AG08395 (cell line): ENCODE results near the gene TRAF5.
"Not testable (repeated sequence)": the region's sequence is repeated elsewhere in the genome, so short reads cannot be mapped to it uniquely, and the experiment has no call there.

ENCODE experiments used
- DNase-seq: peaks from one replicate; pipeline ENCODE4 v3.0.0; 2012; ENCODE audit warnings: mixed read lengths, low spot score

TRAF5 gene

DNA sequence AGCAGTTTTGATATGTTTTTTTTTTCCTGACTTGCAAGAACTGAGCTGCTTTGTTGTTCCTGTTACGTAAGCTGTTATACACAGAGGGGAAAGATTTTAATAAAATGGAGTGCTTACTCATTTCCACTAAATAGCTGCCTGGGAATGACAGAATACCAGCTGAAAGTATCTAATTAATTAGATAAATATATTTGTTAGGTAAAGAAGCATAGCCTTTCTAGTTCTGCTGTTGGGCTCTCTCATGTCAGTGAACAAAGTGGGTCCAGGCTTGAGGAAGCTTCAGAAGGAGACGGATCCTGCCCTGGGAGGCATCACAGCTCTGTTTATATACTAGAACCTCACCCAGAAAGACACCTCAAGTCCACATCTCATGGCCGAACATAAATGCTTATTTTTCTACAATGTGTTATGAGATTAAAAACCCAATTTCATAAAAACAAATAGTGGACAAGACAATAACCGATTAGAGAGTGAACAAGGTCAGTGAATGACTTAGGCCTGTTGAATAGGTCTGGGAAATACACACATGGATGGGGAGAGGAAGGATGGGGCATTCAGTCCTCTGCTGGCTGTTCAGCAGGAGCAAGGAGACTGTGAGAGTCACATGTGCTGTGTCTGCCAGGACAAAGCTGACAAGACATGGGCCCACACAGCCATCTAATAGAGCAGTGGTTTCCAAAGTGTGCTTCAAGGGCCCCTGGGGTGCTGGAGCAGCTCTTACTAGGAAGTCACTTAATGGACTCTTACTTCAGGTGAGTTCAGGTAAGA is 20.6 kb downstream of the TRAF5 start:
- no peak for DNase-seq

DNA sequence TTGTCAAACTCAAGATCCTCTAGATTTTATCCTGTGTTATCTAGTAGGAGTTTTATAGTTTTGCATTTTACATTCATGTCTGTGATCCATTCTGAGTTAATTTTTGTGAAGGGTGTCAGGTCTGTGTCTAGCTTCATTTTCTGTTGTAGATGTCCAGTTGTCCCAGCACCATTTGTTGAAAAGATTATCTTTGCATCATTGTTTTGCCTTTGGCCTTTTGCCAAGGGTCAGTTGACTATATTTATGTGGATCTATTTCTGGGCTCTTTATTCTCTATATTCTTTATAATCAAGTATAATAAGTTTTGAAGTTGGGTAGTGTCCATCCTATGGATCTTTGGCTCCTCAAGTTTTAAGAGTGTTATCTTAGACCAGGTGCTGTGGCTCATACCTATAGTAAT is 21.9 kb downstream of the TRAF5 start:
- DNase-seq: no peak

DNA sequence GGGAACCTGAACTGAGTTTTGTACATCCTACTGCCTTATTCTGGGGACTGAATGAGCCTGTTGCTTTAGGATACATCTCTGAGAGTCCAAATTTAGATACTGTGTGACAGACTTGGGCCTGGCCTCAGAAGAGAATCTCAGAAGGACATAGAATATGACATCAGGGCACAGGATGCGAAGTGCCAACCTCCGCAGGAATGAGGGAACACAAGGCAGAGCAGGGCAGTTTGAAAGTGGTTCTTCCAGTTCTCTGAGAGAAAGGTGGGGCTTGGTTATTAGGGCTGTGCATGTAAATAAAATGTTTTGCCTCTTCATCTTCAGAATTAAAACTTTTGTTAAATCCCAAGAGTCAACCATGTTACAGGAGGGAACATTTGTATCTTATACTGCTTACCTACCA is 23.1 kb downstream of the TRAF5 start:
- no peak for DNase-seq

DNA sequence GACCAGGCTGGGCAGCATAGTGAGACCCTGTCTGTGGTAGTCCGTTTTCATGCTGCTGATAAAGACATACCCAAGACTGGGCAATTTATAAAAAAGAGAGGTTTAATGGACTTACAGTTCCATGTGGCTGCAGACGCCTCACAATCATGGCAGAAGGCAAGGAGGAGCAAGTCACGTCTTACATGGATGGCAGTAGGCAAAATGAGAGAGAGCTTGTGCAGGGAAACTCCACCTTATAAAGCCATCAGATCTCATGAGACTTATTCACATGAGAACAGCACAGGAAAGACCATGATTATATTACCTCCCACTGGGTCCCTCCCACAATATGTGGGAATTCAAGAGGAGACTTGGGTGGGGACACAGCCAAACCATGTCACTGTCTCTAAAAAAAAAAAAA is 25.4 kb downstream of the TRAF5 start:
- not testable (repeated sequence) for DNase-seq

DNA sequence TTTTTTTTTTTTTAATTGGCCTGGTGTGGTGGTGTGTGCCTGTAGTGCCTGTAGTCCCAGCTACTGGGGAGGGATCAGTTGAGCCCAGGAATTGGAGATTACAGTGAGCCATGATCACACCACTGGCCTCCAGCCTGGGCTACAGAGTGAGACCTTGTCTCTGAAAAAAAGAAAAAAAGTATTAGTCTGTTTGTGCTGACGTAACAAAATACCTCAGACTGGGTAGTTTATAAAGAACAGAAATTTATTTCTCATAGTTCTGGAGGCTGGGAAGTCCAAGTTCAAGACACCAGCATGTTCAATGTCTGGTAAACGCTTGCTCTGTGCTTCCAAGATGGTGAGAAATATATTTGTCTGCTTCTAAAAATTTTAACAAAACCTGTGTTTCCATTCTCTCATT is 25.8 kb downstream of the TRAF5 start:
- DNase-seq: no peak

DNA sequence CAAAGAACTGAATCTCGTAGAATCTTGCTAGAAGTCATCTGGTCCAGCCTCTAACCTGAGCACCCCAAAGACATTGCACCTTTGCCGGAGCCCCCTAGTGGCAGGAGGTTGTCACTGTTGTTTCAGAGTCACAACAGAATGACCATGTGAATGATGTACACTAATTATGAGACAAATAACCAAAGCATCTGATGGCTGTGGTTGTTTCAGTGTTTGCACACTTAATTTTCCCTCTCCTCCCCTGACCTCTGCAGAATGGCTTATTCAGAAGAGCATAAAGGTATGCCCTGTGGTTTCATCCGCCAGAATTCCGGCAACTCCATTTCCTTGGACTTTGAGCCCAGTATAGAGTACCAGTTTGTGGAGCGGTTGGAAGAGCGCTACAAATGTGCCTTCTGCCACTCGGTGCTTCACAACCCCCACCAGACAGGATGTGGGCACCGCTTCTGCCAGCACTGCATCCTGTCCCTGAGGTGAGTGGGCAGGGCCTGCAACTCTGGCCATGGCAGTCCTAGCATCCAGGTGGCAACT is 26.4 kb downstream of the TRAF5 start:
- DNase-seq: peak; percentile 20

DNA sequence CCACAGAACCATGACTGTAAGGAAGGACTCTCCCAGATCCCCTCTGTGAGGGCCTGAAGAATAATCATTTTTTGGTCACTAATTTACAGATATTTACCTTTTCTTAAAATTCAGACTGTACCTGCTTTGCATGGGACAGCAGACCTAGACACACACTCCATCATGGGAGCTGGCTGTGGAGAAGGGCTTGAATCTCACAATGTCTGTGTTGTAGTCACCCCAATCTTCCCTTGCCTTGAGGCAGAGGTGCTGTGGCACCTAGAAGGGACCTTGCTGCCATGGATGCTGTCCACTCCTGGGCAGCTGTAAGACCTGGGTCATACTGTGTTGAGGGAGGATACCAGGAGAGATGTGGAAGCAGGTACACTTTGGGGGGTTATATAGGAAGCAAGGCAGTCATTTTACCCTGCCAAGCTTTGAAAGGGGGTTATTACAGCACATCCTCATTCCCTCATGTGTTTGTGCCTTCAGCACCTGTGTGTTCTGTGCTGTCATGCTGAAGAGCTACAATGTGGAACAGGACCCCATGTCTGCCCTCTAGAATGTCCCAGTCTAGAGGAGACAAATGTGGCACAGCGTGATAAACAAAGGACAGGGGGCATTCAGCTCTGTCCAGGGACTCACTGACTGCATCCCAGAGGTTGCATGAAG is 27.1 kb downstream of the TRAF5 start:
- DNase-seq: no peak

DNA sequence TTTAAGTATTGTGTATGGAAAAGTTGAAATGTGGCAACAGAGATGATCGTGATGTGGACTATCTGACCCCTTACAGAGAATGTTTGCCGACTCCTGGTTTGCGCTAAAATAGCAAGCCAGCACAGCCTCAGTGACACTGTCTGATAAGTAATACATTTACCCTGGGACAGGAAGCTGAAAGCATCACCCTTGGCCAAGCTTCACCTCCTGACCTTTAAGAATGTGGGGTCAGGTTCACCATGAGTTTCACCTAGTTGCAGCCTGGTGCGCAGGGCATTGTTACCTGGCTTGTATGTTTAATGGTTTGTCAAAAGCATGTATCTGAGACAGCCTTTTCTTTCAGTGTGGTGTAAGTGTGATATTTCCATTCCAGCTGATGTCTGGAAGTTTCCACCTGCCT is 29.2 kb downstream of the TRAF5 start:
- DNase-seq: no peak

DNA sequence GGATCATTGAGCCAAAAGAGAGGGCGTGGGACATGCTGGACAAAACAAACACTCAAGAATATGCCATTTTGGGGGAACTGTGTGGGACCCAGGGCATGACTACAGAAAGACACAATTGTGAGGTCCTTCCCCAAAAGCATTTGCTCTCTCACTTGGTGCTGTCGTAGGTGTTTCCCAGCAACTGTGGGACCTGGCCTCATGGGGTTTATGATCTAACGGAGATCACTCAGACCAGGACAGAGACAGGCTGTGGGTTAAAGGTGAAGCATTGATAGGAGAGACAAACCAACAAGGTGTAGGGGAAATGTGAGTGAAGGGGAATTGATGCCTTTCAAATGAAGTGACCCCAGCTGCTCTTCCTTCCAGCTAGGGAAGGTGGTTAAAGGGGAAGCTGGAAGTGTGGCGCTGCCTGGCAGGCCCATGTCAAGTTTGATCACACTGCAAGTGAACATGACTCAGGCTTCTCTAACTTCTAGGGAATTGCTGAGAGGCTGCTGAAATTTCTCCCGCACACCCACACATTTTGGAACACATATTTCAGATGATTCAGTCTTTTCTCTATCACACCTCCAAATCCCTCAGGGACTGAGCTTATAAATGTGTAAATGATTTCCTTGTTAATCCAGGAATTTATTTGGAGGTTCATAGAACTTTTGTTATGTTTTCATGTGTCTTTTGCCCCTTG is 30.2 kb downstream of the TRAF5 start:
- DNase-seq: peak; percentile 19

DNA sequence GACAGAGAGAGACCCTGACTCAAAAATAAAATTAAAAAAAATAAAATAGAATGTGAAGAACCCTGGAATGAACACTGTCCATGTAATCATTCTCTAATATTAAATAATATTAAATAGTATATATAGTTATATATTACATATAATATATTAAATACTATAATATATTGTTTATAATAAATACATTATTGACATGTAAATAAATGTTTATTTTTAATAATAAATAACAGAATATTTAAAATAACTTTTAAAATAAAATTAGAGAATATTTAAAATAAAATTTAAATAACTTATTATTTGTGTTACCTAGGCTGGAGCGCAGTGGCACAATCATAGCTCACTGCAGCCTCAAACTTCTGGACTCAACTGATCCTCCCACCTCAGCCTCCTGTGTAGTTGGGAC is 32.1 kb downstream of the TRAF5 start:
- DNase-seq: no peak

DNA sequence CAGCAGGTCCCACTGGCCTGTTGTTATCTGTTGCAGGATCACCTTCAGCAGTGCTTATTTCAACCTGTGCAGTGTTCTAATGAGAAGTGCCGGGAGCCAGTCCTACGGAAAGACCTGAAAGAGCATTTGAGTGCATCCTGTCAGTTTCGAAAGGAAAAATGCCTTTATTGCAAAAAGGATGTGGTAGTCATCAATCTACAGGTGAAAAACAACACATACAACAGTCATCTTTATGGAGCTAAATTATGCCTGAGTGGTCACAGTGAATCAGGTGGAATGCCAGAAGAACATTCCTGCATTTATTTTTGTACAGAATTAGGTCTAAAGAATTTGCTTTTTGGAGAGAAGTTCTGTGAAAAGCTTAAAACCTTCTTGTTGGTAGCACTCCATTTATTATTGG is 33.2 kb downstream of the TRAF5 start:
- DNase-seq: no peak

DNA sequence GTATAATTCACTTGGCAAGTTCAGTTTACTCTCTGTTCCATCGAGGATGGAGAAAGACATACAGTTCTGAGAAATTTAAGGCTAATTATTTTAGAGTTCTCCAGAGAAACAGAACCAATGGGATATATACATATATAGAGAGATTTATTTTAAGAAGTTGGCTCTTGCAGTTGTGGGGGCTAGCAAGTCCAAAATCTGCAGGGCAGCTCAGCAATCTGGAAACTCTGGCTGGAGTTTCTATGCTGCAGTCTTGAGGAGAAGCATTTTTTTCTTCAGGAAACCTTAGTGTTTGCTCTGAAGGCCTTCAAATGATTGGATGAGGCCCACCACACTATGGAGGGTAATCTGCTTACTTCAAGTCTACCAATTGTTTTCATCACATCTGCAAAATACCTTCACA is 34.6 kb downstream of the TRAF5 start:
- DNase-seq: no peak

DNA sequence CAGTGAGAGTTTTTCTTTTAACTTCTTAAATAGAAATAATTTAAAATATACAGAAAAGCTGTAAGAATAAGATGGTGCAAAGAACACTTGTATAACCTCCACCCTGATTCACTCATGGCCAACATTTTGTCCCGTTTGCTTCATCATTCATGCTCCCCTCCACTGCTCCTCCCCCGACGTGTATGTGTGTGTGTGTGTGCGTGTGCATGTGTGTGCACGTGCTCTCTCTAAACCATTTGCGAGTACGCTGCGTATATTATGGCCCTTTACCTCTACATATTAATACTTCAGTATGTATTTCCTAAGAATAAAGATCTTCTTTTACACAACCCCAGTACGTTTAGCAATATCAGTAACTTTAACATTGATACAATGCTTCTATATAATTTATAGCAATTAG is 43.0 kb downstream of the TRAF5 start:
- no peak for DNase-seq

DNA sequence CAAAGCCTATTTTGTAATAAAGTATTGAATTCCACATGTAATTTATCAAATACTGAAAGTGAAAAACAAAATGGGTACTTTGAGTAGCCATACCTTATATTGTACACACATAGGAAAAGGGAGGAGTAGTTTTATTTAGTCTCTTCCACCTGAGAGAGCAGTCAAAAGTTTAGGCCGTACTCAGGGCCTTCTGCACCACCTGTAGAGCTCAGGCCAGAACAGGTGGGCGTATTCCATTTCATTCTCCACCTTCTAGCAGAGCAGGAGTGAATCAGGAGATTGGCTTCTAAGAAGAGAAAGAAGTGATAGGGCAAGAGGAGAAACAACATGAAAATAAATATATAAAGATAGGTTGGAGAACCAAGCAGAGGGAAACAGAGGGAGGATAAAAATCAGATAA is 44.0 kb downstream of the TRAF5 start:
- no peak for DNase-seq

DNA sequence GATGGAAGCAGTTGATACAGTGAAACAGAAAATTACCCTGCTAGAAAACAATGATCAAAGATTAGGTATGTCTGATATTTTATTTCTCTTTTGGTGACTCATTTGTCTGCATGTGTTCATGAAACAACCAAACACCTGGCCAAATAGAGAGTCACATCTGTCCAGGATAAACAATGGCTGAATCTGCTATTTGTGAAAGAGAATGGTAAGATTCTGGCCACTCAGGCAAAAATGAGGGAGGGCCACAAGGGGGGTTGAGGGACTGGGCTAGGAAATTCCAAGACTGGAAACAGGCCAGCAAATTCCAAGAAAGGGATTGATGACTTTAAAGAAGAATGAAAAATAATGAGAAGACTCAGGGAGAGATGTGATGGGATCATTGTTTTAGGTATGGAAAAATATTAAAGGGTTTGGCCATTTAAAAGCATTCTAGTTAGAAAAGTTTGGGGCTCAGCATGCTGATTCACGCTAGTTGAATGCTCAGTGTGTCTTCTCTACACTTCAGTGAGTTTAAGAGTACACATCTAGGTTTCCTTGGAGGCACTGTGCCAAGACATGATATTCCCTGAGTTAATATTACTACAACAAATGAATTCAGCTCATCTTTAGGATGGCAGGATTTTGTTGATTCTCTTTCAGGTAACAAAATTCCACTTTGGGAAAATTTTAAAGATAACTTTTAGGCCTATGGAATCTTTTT is 44.9 kb downstream of the TRAF5 start:
- no peak for DNase-seq

DNA sequence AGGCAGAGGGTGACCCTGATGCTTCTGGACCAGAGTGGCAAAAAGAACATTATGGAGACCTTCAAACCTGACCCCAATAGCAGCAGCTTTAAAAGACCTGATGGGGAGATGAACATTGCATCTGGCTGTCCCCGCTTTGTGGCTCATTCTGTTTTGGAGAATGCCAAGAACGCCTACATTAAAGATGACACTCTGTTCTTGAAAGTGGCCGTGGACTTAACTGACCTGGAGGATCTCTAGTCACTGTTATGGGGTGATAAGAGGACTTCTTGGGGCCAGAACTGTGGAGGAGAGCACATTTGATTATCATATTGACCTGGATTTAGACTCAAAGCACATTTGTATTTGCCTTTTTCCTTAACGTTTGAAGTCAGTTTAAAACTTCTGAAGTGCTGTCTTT is 45.8 kb downstream of the TRAF5 start:
- DNase-seq: no peak

DNA sequence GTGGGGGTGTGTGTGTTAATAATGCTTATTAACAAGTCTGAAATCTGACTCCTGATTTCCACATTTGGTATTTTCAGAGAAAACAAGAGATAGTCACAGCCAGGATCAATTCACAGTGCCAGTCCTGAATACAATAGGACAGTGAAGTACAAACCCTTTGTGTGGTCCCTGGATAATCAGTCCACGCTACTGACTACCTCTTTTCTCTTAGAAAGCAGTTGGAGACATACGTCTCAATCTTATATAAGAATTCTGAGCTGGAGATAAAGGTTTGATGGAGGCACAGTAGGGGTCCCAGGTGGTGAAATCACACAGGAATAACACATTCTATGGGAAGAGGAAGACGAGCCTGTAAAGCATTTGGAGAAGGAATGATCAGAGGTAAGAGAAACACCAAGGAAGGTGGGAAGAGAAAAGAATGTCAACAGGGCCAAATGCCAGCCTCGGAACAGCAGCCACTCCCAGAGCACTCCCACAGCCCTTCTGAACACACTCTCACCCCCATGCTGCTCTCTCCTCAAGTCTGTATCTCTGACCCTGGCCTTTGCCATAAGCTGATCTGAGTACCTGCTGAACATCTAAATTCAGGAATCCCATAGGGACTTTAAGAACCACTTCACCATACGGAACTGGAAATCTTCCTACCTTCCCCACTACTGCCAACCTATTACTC is 48.6 kb downstream of the TRAF5 start:
- DNase-seq: no peak

DNA sequence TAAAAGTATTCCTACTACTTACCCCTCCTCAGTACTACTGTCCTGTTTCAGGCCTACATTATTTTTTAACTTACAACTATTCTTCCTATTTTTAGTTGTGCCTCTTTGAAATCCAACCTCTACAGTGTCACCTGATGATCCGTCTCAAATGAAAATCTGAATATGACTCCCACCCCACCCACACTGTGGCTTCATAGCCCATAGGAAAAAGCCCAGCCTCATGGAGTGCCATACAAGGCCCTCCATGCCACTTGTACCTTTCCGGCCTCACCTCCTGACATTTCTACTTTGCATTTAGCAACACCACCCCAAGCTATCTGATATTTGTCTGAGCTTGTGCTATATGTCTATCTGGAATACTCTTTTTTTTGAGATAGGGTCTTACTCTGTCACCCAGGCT is 49.3 kb downstream of the TRAF5 start:
- no peak for DNase-seq

DNA sequence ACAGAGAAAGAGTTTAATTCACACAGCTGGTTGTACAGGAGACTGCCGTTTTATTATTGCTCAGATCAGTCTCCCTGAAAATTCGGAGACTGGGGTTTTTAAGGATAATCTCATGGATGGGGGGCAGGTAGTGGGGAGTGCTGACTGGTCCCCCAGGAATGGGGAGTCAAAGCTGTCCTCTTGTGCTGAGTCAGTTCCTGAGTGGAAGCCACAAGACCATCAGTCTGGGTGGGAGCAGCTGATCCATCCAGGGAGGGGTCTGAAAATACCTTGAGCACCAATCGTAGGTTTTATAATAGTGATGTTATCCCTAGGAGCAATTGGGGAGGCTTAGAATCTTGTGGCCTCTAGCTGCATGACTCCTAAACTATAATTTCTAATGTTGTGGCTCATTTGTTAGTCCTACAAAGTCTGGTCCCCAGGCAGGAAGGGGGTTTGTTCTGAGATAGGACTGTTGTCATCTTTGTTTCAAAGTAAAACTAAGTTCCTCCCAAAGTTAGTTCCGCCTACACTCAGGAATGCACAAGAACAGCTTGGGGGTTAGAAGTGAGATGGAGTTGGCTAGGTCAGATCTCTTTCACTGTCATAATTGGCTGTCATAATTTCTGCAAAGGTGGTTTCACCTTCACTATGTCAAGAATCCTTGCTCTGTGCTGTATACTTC is 50.3 kb downstream of the TRAF5 start:
- DNase-seq: no peak

DNA sequence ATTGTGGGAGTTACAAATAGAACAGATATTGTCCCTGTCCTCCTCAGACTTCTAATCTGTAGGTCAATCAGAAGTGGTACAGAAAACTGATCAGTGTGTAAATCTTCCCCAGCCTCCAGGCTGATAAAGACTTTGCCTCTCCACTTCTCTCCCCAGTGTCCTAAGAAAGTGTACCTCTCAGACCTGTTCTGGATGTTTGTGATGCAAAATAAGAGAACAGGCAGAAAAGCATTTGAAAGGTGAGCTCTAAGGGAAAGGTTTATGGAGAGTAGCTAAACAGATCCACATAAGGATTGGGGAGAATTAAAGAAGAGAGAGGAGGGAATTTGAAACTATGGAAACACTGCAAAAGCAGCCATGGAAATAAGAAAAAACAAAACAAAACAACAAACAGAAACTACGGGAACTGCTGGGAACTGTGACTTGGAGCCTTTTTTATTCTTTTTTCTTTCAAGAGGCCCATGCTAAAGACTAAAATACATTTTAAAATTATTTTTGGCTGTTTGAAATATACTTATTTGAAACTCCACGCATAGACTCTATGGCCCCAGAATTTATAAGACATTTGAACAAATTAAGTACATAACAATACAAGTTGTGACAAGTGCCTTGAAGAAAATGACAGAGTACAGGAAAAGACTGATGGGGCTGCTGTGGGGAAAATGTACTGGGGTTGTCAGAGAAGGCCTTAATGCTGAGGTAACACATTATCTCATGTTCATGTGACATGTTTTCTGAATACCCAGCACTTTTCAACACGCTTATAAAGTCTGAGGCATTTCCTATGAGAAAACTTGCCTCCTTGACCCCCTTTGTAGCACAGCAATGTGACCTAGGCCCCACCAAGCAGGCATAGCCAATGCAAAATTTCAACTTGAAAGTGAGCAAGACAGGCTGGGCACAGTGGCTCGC is 51.2 kb downstream of the TRAF5 start:
- DNase-seq: no peak
